GM23338 (cell line): Measurements from ENCODE around the gene TFEB. TPM values are rescaled to one million over a fixed set of nuclear protein-coding genes. Genes with fewer than 3 reads are reported as not detected.

ENCODE experiments used
- ATAC-seq: fragments of 200-7000 bp; cut with Tn5 transposase; 3 replicates; pipeline ENCODE4 v1.9.1; 2020
- DNase-seq: peaks from one replicate; pipeline ENCODE4 v3.0.0-alpha.2; 2015; ENCODE audit warnings: low spot score
- H2AFZ ChIP-seq: fragments of 200-600 bp; sonication (generic); 2 replicates; pipeline ENCODE4 v1.8.0; 2016; ENCODE audit warnings: antibody characterized with exemption, mild to moderate bottlenecking, moderate library complexity
- H3F3A ChIP-seq: fragments of 200-600 bp; sonication (generic); replicated peaks from 2 replicates; pipeline ENCODE4 v1.8.0; 2017; ENCODE audit warnings: antibody characterized with exemption, mixed run types, low read depth
- H3K27ac ChIP-seq: fragments of 200-600 bp; sonication (generic); 2 replicates; pipeline ENCODE4 v1.6.1; 2016; ENCODE audit warnings: low read depth
- H3K27me3 ChIP-seq: fragments of 200-600 bp; sonication (generic); 2 replicates; pipeline ENCODE4 v1.8.0; 2016; ENCODE audit warnings: mild to moderate bottlenecking, mixed run types, moderate library complexity; ENCODE audit not compliant: insufficient read depth
- H3K36me3 ChIP-seq: fragments of 200-600 bp; sonication (generic); 2 replicates; pipeline ENCODE4 v1.8.0; 2016; ENCODE audit warnings: mild to moderate bottlenecking; ENCODE audit not compliant: insufficient read depth
- H3K4me1 ChIP-seq: fragments of 200-600 bp; sonication (generic); 2 replicates; pipeline ENCODE4 v1.8.0; 2016; ENCODE audit warnings: mild to moderate bottlenecking, moderate library complexity; ENCODE audit not compliant: insufficient read depth
- H3K4me2 ChIP-seq: fragments of 200-600 bp; sonication (generic); 2 replicates; pipeline ENCODE4 v1.7.1; 2017; ENCODE audit warnings: mixed run types
- H3K4me3 ChIP-seq: fragments of 200-600 bp; sonication (generic); 2 replicates; pipeline ENCODE4 v1.6.1; 2016; ENCODE audit warnings: mixed run types
- H3K79me2 ChIP-seq: fragments of 200-600 bp; sonication (generic); replicated peaks from 2 replicates; pipeline ENCODE4 v1.8.0; 2017; ENCODE audit warnings: mild to moderate bottlenecking; ENCODE audit not compliant: insufficient read depth
- H3K9me2 ChIP-seq: fragments of 200-600 bp; sonication (generic); 2 replicates; pipeline ENCODE4 v1.8.0; 2017; ENCODE audit not compliant: insufficient read depth
- H4K20me1 ChIP-seq: fragments of 200-600 bp; sonication (generic); replicated peaks from 2 replicates; pipeline ENCODE4 v1.8.0; 2017; ENCODE audit warnings: mild to moderate bottlenecking; ENCODE audit not compliant: insufficient read depth
- H3K27ac Mint-ChIP-seq: 2 replicates; pipeline ENCODE4 v1.8.0; 2020; ENCODE audit warnings: inconsistent platforms, mild to moderate bottlenecking, moderate library complexity, mixed read lengths
- H3K27me3 Mint-ChIP-seq: 3 replicates; pipeline ENCODE4 v1.8.0; 2022; ENCODE audit warnings: low read depth, mild to moderate bottlenecking, moderate library complexity, mixed read lengths, inconsistent platforms; ENCODE audit not compliant: insufficient read depth, poor library complexity
- H3K36me3 Mint-ChIP-seq: 3 replicates; pipeline ENCODE4 v1.8.0; 2021; ENCODE audit warnings: low read depth, mild to moderate bottlenecking, inconsistent platforms, moderate library complexity, mixed read lengths
- H3K4me1 Mint-ChIP-seq: 3 replicates; pipeline ENCODE4 v1.8.0; 2020; ENCODE audit warnings: mild to moderate bottlenecking, inconsistent platforms, mixed read lengths
- H3K4me3 Mint-ChIP-seq: 3 replicates; pipeline ENCODE4 v1.8.0; 2021; ENCODE audit warnings: moderate library complexity, mild to moderate bottlenecking, inconsistent platforms, mixed read lengths
- H3K9me3 Mint-ChIP-seq: 3 replicates; pipeline ENCODE4 v1.8.0; 2020; ENCODE audit warnings: moderate library complexity, mild to moderate bottlenecking, inconsistent platforms, mixed read lengths
- CREB1 ChIP-seq: fragments of 250-450 bp; sonication (Bioruptor Pico); IDR thresholded peaks from 2 replicates; pipeline ENCODE4 v1.5.0; 2020; ENCODE audit warnings: low read depth, mild to moderate bottlenecking, moderate library complexity
- EZH2phosphoT487 ChIP-seq: fragments of 200-600 bp; sonication (generic); IDR thresholded peaks from one replicate; pipeline ENCODE4 v1.8.1; 2018; ENCODE audit warnings: antibody characterized with exemption; ENCODE audit not compliant: unreplicated experiment
- POLR2AphosphoS5 ChIP-seq: IDR thresholded peaks from 2 replicates; pipeline ENCODE4 v1.6.1; 2016; ENCODE audit warnings: antibody characterized with exemption, low read depth
- ZNF331 ChIP-seq: fragments of 250-450 bp; sonication (Bioruptor Pico); IDR thresholded peaks from 2 replicates; pipeline ENCODE4 v1.5.0; 2020; ENCODE audit warnings: low read depth, mild to moderate bottlenecking, moderate library complexity
- polyA plus RNA-seq: library from polyadenylated mRNA; unstranded; fragments of >200 nt; fragmentation: Nextera tagmentation; extraction: Ambion mirVana; gene quantifications from 2 replicates; pipeline ENCODE4 v1.2.1, GENCODE V29; 2016
- total RNA-seq: library from RNA; depleted of rRNA; stranded (reverse); fragments of >200 nt; shearing (Covaris generic); gene quantifications from 2 replicates; pipeline ENCODE4 v1.2.3, GENCODE V29; 2014
- TF ChIP-seq, protein P1 (sequence below): fragments of 250-450 bp; sonication (Bioruptor Pico); IDR thresholded peaks from 2 replicates; pipeline ENCODE4 v1.5.0; 2020; ENCODE audit warnings: mild to moderate bottlenecking, moderate library complexity
- TF ChIP-seq, protein P2 (sequence below): IDR thresholded peaks from 2 replicates; pipeline ENCODE4 v1.6.1; 2016; ENCODE audit warnings: antibody characterized with exemption

Gene TFEB
- total and polyA plus RNA-seq, 2 experiments from 2014 or later = 1.3 to 4.3 TPM

DNA sequence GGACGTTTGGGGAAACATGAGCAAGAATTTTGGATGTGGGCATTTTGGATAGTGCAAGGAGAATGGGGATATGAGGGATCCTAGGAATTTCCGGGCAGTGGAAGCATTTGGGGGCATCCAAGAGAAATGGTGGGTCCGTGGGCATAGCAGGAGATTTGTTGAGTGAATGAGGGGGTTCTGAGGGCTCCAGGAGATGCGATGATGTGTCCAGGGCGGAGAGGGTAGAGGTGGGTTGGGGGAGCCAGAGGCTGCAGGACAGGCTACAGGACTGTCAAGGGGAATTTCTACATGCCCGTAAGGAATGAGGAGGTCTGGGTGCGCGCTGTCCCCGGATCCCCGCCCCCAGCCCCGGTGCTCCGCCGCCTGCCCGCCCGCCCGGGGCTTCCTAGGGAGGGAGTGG, 43.9 kb upstream of the TFEB start (continued):
- TF ChIP-seq ZNF331 (CRISPR knock-in tag) = no peak
- TF ChIP-seq, protein P1, sequence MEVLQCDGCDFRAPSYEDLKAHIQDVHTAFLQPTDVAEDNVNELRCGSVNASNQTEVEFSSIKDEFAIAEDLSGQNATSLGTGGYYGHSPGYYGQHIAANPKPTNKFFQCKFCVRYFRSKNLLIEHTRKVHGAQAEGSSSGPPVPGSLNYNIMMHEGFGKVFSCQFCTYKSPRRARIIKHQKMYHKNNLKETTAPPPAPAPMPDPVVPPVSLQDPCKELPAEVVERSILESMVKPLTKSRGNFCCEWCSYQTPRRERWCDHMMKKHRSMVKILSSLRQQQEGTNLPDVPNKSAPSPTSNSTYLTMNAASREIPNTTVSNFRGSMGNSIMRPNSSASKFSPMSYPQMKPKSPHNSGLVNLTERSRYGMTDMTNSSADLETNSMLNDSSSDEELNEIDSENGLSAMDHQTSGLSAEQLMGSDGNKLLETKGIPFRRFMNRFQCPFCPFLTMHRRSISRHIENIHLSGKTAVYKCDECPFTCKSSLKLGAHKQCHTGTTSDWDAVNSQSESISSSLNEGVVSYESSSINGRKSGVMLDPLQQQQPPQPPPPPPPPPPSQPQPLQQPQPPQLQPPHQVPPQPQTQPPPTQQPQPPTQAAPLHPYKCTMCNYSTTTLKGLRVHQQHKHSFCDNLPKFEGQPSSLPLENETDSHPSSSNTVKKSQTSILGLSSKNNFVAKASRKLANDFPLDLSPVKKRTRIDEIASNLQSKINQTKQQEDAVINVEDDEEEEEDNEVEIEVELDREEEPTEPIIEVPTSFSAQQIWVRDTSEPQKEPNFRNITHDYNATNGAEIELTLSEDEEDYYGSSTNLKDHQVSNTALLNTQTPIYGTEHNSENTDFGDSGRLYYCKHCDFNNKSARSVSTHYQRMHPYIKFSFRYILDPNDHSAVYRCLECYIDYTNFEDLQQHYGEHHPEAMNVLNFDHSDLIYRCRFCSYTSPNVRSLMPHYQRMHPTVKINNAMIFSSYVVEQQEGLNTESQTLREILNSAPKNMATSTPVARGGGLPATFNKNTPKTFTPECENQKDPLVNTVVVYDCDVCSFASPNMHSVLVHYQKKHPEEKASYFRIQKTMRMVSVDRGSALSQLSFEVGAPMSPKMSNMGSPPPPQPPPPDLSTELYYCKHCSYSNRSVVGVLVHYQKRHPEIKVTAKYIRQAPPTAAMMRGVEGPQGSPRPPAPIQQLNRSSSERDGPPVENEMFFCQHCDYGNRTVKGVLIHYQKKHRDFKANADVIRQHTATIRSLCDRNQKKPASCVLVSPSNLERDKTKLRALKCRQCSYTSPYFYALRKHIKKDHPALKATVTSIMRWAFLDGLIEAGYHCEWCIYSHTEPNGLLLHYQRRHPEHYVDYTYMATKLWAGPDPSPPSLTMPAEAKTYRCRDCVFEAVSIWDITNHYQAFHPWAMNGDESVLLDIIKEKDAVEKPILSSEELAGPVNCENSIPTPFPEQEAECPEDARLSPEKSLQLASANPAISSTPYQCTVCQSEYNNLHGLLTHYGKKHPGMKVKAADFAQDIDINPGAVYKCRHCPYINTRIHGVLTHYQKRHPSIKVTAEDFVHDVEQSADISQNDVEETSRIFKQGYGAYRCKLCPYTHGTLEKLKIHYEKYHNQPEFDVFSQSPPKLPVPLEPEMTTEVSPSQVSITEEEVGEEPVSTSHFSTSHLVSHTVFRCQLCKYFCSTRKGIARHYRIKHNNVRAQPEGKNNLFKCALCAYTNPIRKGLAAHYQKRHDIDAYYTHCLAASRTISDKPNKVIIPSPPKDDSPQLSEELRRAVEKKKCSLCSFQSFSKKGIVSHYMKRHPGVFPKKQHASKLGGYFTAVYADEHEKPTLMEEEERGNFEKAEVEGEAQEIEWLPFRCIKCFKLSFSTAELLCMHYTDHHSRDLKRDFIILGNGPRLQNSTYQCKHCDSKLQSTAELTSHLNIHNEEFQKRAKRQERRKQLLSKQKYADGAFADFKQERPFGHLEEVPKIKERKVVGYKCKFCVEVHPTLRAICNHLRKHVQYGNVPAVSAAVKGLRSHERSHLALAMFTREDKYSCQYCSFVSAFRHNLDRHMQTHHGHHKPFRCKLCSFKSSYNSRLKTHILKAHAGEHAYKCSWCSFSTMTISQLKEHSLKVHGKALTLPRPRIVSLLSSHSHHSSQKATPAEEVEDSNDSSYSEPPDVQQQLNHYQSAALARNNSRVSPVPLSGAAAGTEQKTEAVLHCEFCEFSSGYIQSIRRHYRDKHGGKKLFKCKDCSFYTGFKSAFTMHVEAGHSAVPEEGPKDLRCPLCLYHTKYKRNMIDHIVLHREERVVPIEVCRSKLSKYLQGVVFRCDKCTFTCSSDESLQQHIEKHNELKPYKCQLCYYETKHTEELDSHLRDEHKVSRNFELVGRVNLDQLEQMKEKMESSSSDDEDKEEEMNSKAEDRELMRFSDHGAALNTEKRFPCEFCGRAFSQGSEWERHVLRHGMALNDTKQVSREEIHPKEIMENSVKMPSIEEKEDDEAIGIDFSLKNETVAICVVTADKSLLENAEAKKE = no peak

DNA sequence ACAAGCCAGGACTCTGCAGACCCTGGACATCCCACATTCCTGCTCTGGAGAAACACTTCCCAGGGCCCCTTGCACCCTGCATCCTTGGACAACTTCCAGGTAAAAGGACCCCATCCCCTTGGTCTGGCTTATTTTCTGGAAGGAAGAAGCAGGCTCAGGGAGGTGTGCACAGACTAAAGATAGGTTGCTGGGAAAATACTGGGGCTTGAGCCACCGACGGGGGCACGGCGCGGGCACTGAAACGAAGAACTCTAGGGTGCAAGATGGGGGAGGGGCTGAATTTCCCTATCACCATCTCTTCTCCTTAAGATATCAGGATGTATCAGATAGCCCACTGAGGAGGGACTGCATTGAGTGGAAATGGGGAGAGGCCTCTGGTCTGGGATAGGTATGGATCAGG, 43.5 kb upstream of the TFEB start:
- no peak overlapping the region for H3K27ac ChIP-seq
- H4K20me1 ChIP-seq = no peaks in the 10 kb centered on the region
- H3F3A ChIP-seq = peaks cover 5% of the 10 kb centered on the region; the same call in 1 of the 2 replicates
- Mint-ChIP-seq H3K4me1 (peaks cover 11% of the 10 kb centered on the region), H3K27ac (no peak overlapping the region; the same call in 1 of the 2 replicates), H3K27me3 (peaks cover 36% of the 10 kb centered on the region), H3K36me3 (peaks cover 9% of the 10 kb centered on the region; the same call in 1 of the 3 replicates), H3K9me3 (no peaks in the 10 kb centered on the region), H3K4me3 (peak overlapping the region; percentile 89)
- 0 out of 2 replicates have a peak, but pooled peaks cover 7% of the 10 kb centered on the region for H3K79me2 ChIP-seq
- no peak overlapping the region for H2AFZ ChIP-seq
- peak overlapping the region; percentile 96 for H3K4me2 ChIP-seq
- peaks cover 16% of the 10 kb centered on the region for H3K4me1 ChIP-seq
- peak overlapping the region; percentile 79 for H3K4me3 ChIP-seq
- no peaks in the 10 kb centered on the region for H3K9me2 ChIP-seq
- ATAC-seq = no peak
- no peaks in the 10 kb centered on the region for H3K36me3 ChIP-seq
- DNase-seq = no peak
- peaks cover 41% of the 10 kb centered on the region for H3K27me3 ChIP-seq
- TF ChIP-seq, protein P2, sequence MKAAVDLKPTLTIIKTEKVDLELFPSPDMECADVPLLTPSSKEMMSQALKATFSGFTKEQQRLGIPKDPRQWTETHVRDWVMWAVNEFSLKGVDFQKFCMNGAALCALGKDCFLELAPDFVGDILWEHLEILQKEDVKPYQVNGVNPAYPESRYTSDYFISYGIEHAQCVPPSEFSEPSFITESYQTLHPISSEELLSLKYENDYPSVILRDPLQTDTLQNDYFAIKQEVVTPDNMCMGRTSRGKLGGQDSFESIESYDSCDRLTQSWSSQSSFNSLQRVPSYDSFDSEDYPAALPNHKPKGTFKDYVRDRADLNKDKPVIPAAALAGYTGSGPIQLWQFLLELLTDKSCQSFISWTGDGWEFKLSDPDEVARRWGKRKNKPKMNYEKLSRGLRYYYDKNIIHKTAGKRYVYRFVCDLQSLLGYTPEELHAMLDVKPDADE = no peak
- no peak for TF ChIP-seq EZH2phosphoT487
- TF ChIP-seq CREB1 (CRISPR knock-in tag) = no peak
- TF ChIP-seq POLR2AphosphoS5 = no peak
- no peak for TF ChIP-seq ZNF331 (CRISPR knock-in tag)
- TF ChIP-seq, protein P1 = no peak
